H9 (cell line): ENCODE results near the gene STK35. TPM values are rescaled to one million over a fixed set of nuclear protein-coding genes. Genes with fewer than 3 reads are reported as not detected.
A peak's percentile ranks its signal among the peaks of the same experiment; 100 is the strongest.

Source experiments
- DNase-seq: peaks from one replicate; pipeline ENCODE4 v3.0.0-alpha.2; 2017
- H2AFZ ChIP-seq: one replicate; pipeline ENCODE4 v1.6.1; 2013; ENCODE audit warnings: mild to moderate bottlenecking, low read length, control low read depth, moderate library complexity
- H2AK5ac ChIP-seq: 2 replicates; pipeline ENCODE4 v1.6.1; 2013; ENCODE audit warnings: low read length, control low read depth, mixed read lengths; ENCODE audit not compliant: insufficient read length
- H2BK120ac ChIP-seq: one replicate; pipeline ENCODE4 v1.6.1; 2013; ENCODE audit warnings: low read depth, mild to moderate bottlenecking, low read length, control low read depth, inconsistent platforms; ENCODE audit not compliant: poor library complexity, severe bottlenecking
- H2BK12ac ChIP-seq: 2 replicates; pipeline ENCODE4 v1.6.1; 2013; ENCODE audit warnings: low read length, control low read depth, mixed read lengths, low read depth; ENCODE audit not compliant: insufficient read length
- H2BK15ac ChIP-seq: 2 replicates; pipeline ENCODE4 v1.6.1; 2013; ENCODE audit warnings: low read depth, low read length, control low read depth
- H2BK20ac ChIP-seq: one replicate; pipeline ENCODE4 v1.6.1; 2013; ENCODE audit warnings: low read depth, mild to moderate bottlenecking, low read length, control low read depth, inconsistent platforms; ENCODE audit not compliant: poor library complexity, severe bottlenecking
- H2BK5ac ChIP-seq: 2 replicates; pipeline ENCODE4 v1.6.1; 2013; ENCODE audit warnings: low read length, control low read depth, mixed read lengths; ENCODE audit not compliant: insufficient read length
- H3K14ac ChIP-seq: 2 replicates; pipeline ENCODE4 v1.6.1; 2013; ENCODE audit warnings: low read length, control low read depth; ENCODE audit not compliant: insufficient read depth
- H3K18ac ChIP-seq: 2 replicates; pipeline ENCODE4 v1.6.1; 2013; ENCODE audit warnings: low read depth, mild to moderate bottlenecking, mixed read lengths, low read length, control low read depth; ENCODE audit not compliant: insufficient read length
- H3K23ac ChIP-seq: 2 replicates; pipeline ENCODE4 v1.6.1; 2013; ENCODE audit warnings: low read length, control low read depth, mixed read lengths, low read depth; ENCODE audit not compliant: insufficient read length
- H3K23me2 ChIP-seq: 2 replicates; pipeline ENCODE4 v1.6.1; 2013; ENCODE audit warnings: low read depth, mild to moderate bottlenecking, mixed read lengths, low read length, control low read depth; ENCODE audit not compliant: insufficient read length, poor library complexity, severe bottlenecking
- H3K27ac ChIP-seq: 2 replicates; pipeline ENCODE4 v1.5.1; 2013; ENCODE audit warnings: low read length, control low read depth, mixed read lengths, low read depth; ENCODE audit not compliant: insufficient read length
- H3K27me3 ChIP-seq: 2 replicates; pipeline ENCODE4 v1.6.1; 2013; ENCODE audit warnings: low read length, control low read depth, inconsistent platforms; ENCODE audit not compliant: insufficient read depth
- H3K4ac ChIP-seq: 2 replicates; pipeline ENCODE4 v1.6.1; 2013; ENCODE audit warnings: low read depth, mild to moderate bottlenecking, control low read depth, inconsistent platforms, low read length, moderate library complexity
- H3K4me1 ChIP-seq: 2 replicates; pipeline ENCODE4 v1.6.1; 2013; ENCODE audit warnings: low read length, control low read depth, inconsistent platforms; ENCODE audit not compliant: insufficient read depth
- H3K4me2 ChIP-seq: 2 replicates; pipeline ENCODE4 v1.6.1; 2013; ENCODE audit warnings: low read length, control low read depth, mixed read lengths; ENCODE audit not compliant: insufficient read length, insufficient read depth
- H3K56ac ChIP-seq: 2 replicates; pipeline ENCODE4 v1.6.1; 2013; ENCODE audit warnings: low read depth, mild to moderate bottlenecking, mixed read lengths, low read length, control low read depth; ENCODE audit not compliant: insufficient read length
- H3K79me1 ChIP-seq: 2 replicates; pipeline ENCODE4 v1.6.1; 2013; ENCODE audit warnings: low read depth, mild to moderate bottlenecking, moderate library complexity, low read length, control low read depth, inconsistent platforms; ENCODE audit not compliant: insufficient read depth, poor library complexity, severe bottlenecking
- H3K79me2 ChIP-seq: 2 replicates; pipeline ENCODE4 v1.6.1; 2013; ENCODE audit warnings: low read length, control low read depth, inconsistent platforms; ENCODE audit not compliant: insufficient read depth
- H3K9ac ChIP-seq: 2 replicates; pipeline ENCODE4 v1.6.1; 2013; ENCODE audit warnings: low read length, control low read depth, mixed read lengths; ENCODE audit not compliant: insufficient read length; ENCODE audit errors: extremely low read depth
- H3K9me3 ChIP-seq: one replicate; pipeline ENCODE4 v1.6.1; 2013; ENCODE audit warnings: low read depth, low read length, inconsistent platforms; ENCODE audit not compliant: control insufficient read depth
- H3T11ph ChIP-seq: one replicate; pipeline ENCODE4 v1.6.1; 2013; ENCODE audit warnings: mild to moderate bottlenecking, low read length, control low read depth, inconsistent platforms
- H4K20me1 ChIP-seq: one replicate; pipeline ENCODE4 v1.6.1; 2013; ENCODE audit not compliant: control insufficient read depth, insufficient read length, insufficient read depth
- H4K5ac ChIP-seq: 2 replicates; pipeline ENCODE4 v1.6.1; 2013; ENCODE audit warnings: low read depth, mild to moderate bottlenecking, mixed read lengths, low read length, control low read depth; ENCODE audit not compliant: insufficient read length
- H4K8ac ChIP-seq: replicated peaks from 2 replicates; pipeline ENCODE4 v1.6.1; 2013; ENCODE audit warnings: low read length, control low read depth, mixed read lengths, low read depth; ENCODE audit not compliant: insufficient read length
- H4K91ac ChIP-seq: 2 replicates; pipeline ENCODE4 v1.6.1; 2013; ENCODE audit warnings: low read depth, mild to moderate bottlenecking, moderate library complexity, mixed read lengths, low read length, control low read depth; ENCODE audit not compliant: insufficient read length
- H3K27ac Mint-ChIP-seq, 3 experiments: 2 replicates in 2 of 3; 3 replicates in 1 of 3; pipeline ENCODE4 v1.8.0; 2020 to 2021; ENCODE audit warnings: mixed read lengths in 3 of 3, mild to moderate bottlenecking in 1 of 3, moderate library complexity in 1 of 3
- H3K27me3 Mint-ChIP-seq: 2 replicates; pipeline ENCODE4 v1.8.0; 2021; ENCODE audit warnings: low read depth, mild to moderate bottlenecking, moderate library complexity, mixed read lengths
- H3K36me3 Mint-ChIP-seq, 3 experiments: 2 replicates in 2 of 3; 3 replicates in 1 of 3; pipeline ENCODE4 v1.8.0; 2020 to 2021; ENCODE audit warnings: low read depth in 3 of 3, mixed read lengths in 3 of 3; ENCODE audit not compliant: insufficient read depth in 1 of 3
- H3K4me1 Mint-ChIP-seq, 2 experiments: 2 replicates each; pipeline ENCODE4 v1.8.0; 2020; ENCODE audit warnings: mixed read lengths in 2 of 2
- H3K4me3 Mint-ChIP-seq, 2 experiments: 2 replicates in 1 of 2; 3 replicates in 1 of 2; pipeline ENCODE4 v1.8.0; 2020 to 2021; ENCODE audit warnings: mild to moderate bottlenecking in 2 of 2, mixed read lengths in 2 of 2, moderate library complexity in 1 of 2
- H3K9me3 Mint-ChIP-seq, 2 experiments: 2 replicates in 1 of 2; 3 replicates in 1 of 2; pipeline ENCODE4 v1.8.0; 2020; ENCODE audit warnings: mild to moderate bottlenecking in 2 of 2, mixed read lengths in 2 of 2, moderate library complexity in 1 of 2
- WGBS: extraction: QIAGEN DNeasy Blood & Tissue Kit; methylation state at CpG from one replicate; pipeline ENCODE4 v1.1.7; 2013; ENCODE audit warnings: missing lambda C conversion rate, low lambda C conversion rate, mixed read lengths; ENCODE audit not compliant: insufficient read length; ENCODE audit errors: extremely low coverage; 5-methylcytosine and 5-hydroxymethylcytosine counted together
- total RNA-seq: library from RNA; stranded (reverse); gene quantifications from 2 replicates; pipeline ENCODE4 v1.2.1, GENCODE V29; 2021
- TF ChIP-seq, protein P1 (sequence below): fragments of 200-600 bp; sonication (generic); conservative IDR thresholded peaks from 3 replicates; pipeline ENCODE4 v1.8.0; 2021; ENCODE audit warnings: antibody characterized with exemption, mild to moderate bottlenecking

The STK35 gene
- total RNA-seq, 1 experiment from 2014 or later: 66.2 TPM

DNA sequence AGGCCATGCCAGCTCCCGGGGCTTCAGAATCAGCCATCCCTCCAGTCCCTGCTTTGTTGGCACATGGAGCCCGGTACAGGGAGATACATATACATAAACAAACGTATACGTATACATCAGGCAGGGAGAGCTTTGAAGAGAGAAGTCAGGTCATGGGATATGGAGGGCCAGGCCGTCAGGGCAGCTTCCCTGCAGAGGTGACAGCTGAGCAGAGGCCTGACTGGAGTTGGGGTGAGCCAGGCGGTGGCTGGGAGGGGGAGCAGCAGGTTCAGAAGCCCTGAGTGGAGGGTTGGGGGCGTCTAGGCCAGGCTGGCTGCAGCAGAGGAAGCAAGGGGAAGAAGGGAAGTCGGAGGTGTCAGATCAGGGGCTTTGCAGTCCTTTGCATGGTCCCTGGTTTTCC, 61.7 kb downstream of the STK35 start:
- Histone ChIP-seq H3K79me1 (no peaks in the 10 kb centered on the region), H3K27ac (no peak overlapping the region), H2AFZ (no peak overlapping the region), H3K9me3 (no peaks in the 10 kb centered on the region), H3T11ph (no peak overlapping the region), H3K4me1 (no peaks in the 10 kb centered on the region), H3K9ac (no peak overlapping the region), H2BK20ac (no peak overlapping the region), H3K4me2 (no peak overlapping the region), H2AK5ac (no peak overlapping the region), H3K23me2 (no peaks in the 10 kb centered on the region), H2BK12ac (no peak overlapping the region), H3K4ac (no peak overlapping the region), H4K5ac (no peak overlapping the region), H2BK5ac (no peak overlapping the region), H3K79me2 (no peaks in the 10 kb centered on the region), H3K14ac (no peak overlapping the region; the same call in 1 of the 2 replicates), H2BK15ac (no peak overlapping the region), H2BK120ac (no peak overlapping the region), H4K91ac (no peak overlapping the region), H3K56ac (no peak overlapping the region), H4K20me1 (no peaks in the 10 kb centered on the region), H3K27me3 (no peaks in the 10 kb centered on the region), H3K23ac (no peak overlapping the region), H4K8ac (no peak overlapping the region), H3K18ac (no peak overlapping the region)
- Mint-ChIP-seq H3K4me3 (no peak overlapping the region), H3K36me3 (no peaks in the 10 kb centered on the region), H3K27me3 (peaks cover 12% of the 10 kb centered on the region), H3K4me1 (peaks cover 0 to 3% of the 10 kb centered on the region in 2 experiments; a peak in 1 of 4 replicates), H3K27ac (0 out of 7 replicates have a peak overlapping the region, but pooled peaks of 1 of the 3 experiments have one; percentile 93), H3K9me3 (no peaks in the 10 kb centered on the region)
- TF ChIP-seq, protein P1, sequence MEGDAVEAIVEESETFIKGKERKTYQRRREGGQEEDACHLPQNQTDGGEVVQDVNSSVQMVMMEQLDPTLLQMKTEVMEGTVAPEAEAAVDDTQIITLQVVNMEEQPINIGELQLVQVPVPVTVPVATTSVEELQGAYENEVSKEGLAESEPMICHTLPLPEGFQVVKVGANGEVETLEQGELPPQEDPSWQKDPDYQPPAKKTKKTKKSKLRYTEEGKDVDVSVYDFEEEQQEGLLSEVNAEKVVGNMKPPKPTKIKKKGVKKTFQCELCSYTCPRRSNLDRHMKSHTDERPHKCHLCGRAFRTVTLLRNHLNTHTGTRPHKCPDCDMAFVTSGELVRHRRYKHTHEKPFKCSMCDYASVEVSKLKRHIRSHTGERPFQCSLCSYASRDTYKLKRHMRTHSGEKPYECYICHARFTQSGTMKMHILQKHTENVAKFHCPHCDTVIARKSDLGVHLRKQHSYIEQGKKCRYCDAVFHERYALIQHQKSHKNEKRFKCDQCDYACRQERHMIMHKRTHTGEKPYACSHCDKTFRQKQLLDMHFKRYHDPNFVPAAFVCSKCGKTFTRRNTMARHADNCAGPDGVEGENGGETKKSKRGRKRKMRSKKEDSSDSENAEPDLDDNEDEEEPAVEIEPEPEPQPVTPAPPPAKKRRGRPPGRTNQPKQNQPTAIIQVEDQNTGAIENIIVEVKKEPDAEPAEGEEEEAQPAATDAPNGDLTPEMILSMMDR: no peak
- DNase-seq: peak; percentile 14
- WGBS: no CpG with 5 or more reads among the region's 8 CpGs
